CD4-positive, alpha-beta T cell (primary cell): ENCODE measurements around the gene CCT4. TPM values are rescaled to one million over a fixed set of nuclear protein-coding genes. Genes with fewer than 3 reads are reported as not detected.

ENCODE experiments used
- ATAC-seq: fragments of 200-7000 bp; cut with Tn5 transposase; one replicate; pipeline ENCODE4 v1.10.0; 2022; ENCODE audit warnings: mild to moderate bottlenecking; ENCODE audit not compliant: poor library complexity
- CTCF ChIA-PET: fragments of 350-600 bp; sonication (Branson Sonifier 250); formaldehyde crosslinking; loops from one replicate; lab custom pipeline; 2021; ENCODE audit warnings: antibody characterized with exemption, inconsistent platforms; lab: Charles Lee
- POLR2A ChIA-PET: fragments of 350-600 bp; sonication (Branson Sonifier 250); formaldehyde crosslinking; loops from one replicate; lab custom pipeline; 2021; ENCODE audit warnings: antibody characterized with exemption, inconsistent platforms; lab: Charles Lee
- DNase-seq, 14 experiments: peaks; one replicate each; pipeline ENCODE4 v3.0.0-alpha.2; 2013 to 2020; ENCODE audit warnings: mixed read lengths in 2 of 14
- H3K27ac ChIP-seq, 2 donors: one replicate each; pipeline versions ENCODE4 v1.5.1 to v1.7.0; 2013; ENCODE audit warnings: low read length in 2 of 2, low read depth in 1 of 2, mild to moderate bottlenecking in 1 of 2
- H3K27me3 ChIP-seq, 2 experiments: 1 replicate in 1 of 2; 2 replicates in 1 of 2; pipeline versions ENCODE4 v1.6.1 to v1.7.0; 2013; ENCODE audit warnings: low read length in 2 of 2, control low read depth in 1 of 2, mild to moderate bottlenecking in 1 of 2, moderate library complexity in 1 of 2; ENCODE audit not compliant: insufficient read depth in 2 of 2, control insufficient read depth in 1 of 2
- H3K36me3 ChIP-seq: one replicate; pipeline ENCODE4 v1.6.1; 2013; ENCODE audit warnings: low read length, control low read depth; ENCODE audit not compliant: insufficient read depth
- H3K4me1 ChIP-seq: one replicate; pipeline ENCODE4 v1.6.1; 2013; ENCODE audit warnings: low read length, control low read depth; ENCODE audit not compliant: insufficient read depth
- H3K4me3 ChIP-seq: one replicate; pipeline ENCODE4 v1.5.1; 2013; ENCODE audit warnings: mild to moderate bottlenecking, low read length, moderate library complexity
- H3K9me3 ChIP-seq, 2 experiments: 1 replicate in 1 of 2; 2 replicates in 1 of 2; pipeline versions ENCODE4 v1.6.1 to v1.7.0; 2013; ENCODE audit warnings: low read length in 2 of 2, mild to moderate bottlenecking in 2 of 2, control low read depth in 1 of 2, moderate library complexity in 1 of 2; ENCODE audit not compliant: control insufficient read depth in 1 of 2, insufficient read depth in 1 of 2
- H3K27ac Mint-ChIP-seq: one replicate; pipeline ENCODE4 v1.8.0; 2020; ENCODE audit warnings: mixed read lengths
- H3K27me3 Mint-ChIP-seq: one replicate; pipeline ENCODE4 v1.8.0; 2021; ENCODE audit warnings: mixed read lengths
- H3K36me3 Mint-ChIP-seq: one replicate; pipeline ENCODE4 v1.8.0; 2021; ENCODE audit warnings: low read depth, mixed read lengths
- H3K4me1 Mint-ChIP-seq: one replicate; pipeline ENCODE4 v1.8.0; 2021; ENCODE audit warnings: low read depth, mixed read lengths
- H3K4me3 Mint-ChIP-seq: one replicate; pipeline ENCODE4 v1.8.0; 2020; ENCODE audit warnings: mild to moderate bottlenecking, mixed read lengths
- H3K9me3 Mint-ChIP-seq: one replicate; pipeline ENCODE4 v1.8.0; 2020; ENCODE audit warnings: mixed read lengths
- intact Hi-C, 2 experiments: fragments of 100-400 bp; cut with DNase I in 1 of 2; cut with micrococcal nuclease in 1 of 2; formaldehyde crosslinking; loops; one replicate each; pipeline versions ENCODE4 v1.15.1 to v1.9.0; 2023 to 2025; cut with DNase I, micrococcal nuclease
- total RNA-seq, 174 experiments: library from RNA in 2 of 174; stranded (reverse) in 2 of 174; gene quantifications; one replicate each; pipeline ENCODE4 v1.2.3 and lab custom pipeline; 2021 to 2026
- TF ChIP-seq, protein P1 (sequence below): fragments of 200-600 bp; IDR thresholded peaks from one replicate; pipeline ENCODE4 v1.8.0; 2022; ENCODE audit warnings: antibody characterized with exemption, mild to moderate bottlenecking

CCT4 gene
- total RNA-seq, 2 experiments from 2014 or later, result 100 to 114 TPM

DNA sequence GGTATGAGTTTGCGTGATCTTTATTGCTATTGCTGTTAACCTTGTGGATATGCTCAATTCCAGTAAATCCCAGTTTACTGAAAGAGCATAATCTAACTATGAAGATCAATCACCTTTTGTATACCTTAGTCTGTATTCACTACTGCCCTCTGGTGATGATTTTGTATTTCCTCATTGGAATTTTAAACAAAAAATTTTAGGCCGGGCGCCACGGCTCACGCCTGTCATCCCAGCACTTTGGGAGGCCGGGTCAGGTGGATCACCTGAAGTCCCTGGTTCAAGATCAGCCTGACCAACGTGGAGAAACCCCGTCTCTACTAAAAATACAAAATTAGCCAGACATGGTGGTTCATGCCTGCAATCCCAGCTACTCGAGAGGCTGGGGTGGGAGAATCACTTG, 22.1 kb upstream of the CCT4 start:
- Histone ChIP-seq H3K9me3 (no peaks in the 10 kb centered on the region), H3K4me3 (no peak overlapping the region), H3K27me3 (no peaks in the 10 kb centered on the region), H3K27ac (no peak overlapping the region), H3K36me3 (peaks cover 3% of the 10 kb centered on the region), H3K4me1 (peaks cover 8% of the 10 kb centered on the region)
- Mint-ChIP-seq H3K4me3 (no peak overlapping the region), H3K36me3 (peaks cover 9% of the 10 kb centered on the region), H3K27ac (no peak overlapping the region), H3K9me3 (no peaks in the 10 kb centered on the region), H3K27me3 (no peaks in the 10 kb centered on the region), H3K4me1 (peaks cover 23% of the 10 kb centered on the region)
- TF ChIP-seq, protein P1, sequence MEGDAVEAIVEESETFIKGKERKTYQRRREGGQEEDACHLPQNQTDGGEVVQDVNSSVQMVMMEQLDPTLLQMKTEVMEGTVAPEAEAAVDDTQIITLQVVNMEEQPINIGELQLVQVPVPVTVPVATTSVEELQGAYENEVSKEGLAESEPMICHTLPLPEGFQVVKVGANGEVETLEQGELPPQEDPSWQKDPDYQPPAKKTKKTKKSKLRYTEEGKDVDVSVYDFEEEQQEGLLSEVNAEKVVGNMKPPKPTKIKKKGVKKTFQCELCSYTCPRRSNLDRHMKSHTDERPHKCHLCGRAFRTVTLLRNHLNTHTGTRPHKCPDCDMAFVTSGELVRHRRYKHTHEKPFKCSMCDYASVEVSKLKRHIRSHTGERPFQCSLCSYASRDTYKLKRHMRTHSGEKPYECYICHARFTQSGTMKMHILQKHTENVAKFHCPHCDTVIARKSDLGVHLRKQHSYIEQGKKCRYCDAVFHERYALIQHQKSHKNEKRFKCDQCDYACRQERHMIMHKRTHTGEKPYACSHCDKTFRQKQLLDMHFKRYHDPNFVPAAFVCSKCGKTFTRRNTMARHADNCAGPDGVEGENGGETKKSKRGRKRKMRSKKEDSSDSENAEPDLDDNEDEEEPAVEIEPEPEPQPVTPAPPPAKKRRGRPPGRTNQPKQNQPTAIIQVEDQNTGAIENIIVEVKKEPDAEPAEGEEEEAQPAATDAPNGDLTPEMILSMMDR, result no peak
- ATAC-seq, result no peak
- CTCF ChIA-PET, result interaction anchor here (1.1 kb wide), 1 partner anchor 17 kb away, joined by 3 read pairs; no protein-coding TSS in a partner anchor
- DNase-seq, result no peak
- POLR2A ChIA-PET, result no interaction called here
- intact Hi-C loops, result no loop called here

DNA sequence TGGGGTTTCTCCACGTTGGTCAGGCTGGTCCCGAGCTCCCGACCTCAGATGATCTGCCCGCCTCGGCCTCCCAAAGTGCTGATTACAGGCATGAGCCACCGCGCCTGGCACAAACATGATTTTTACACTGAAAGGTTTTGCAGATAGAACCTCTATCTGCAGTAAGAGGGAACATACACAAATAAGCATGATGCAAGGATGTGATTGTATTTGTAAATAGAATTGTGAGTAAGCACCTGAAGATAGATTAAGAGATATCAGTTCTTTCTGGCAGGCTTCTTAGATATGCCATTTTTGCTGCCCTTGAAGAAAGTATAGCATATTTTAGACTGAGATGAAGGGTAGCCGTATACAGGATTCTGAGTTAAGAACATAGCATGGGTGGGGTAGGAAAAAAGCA, 20.7 kb upstream of the CCT4 start:
- TF ChIP-seq, protein P1, result no peak
- no peak overlapping the region for H3K4me3 ChIP-seq
- no peak for ATAC-seq
- H3K27me3 ChIP-seq, result no peaks in the 10 kb centered on the region
- Mint-ChIP-seq H3K4me3 (peak overlapping the region; percentile 38), H3K36me3 (peaks cover 9% of the 10 kb centered on the region), H3K27me3 (no peaks in the 10 kb centered on the region), H3K9me3 (no peaks in the 10 kb centered on the region), H3K27ac (no peak overlapping the region), H3K4me1 (peaks cover 27% of the 10 kb centered on the region)
- peaks cover 3% of the 10 kb centered on the region for H3K36me3 ChIP-seq
- ChIA-PET CTCF (no interaction called here), POLR2A (no interaction called here)
- no peak overlapping the region for H3K27ac ChIP-seq
- H3K4me1 ChIP-seq, result peaks cover 10% of the 10 kb centered on the region
- intact Hi-C loops, result loop anchor here (5.0 to 10.0 kb wide), 3 partner anchors 286 to 798 kb away; partner anchors contain the start of genes B3GNT2 (in 2 of the 2) and EHBP1 (in 1 of the 2)
- H3K9me3 ChIP-seq, result no peaks in the 10 kb centered on the region
- DNase-seq, result no peak

DNA sequence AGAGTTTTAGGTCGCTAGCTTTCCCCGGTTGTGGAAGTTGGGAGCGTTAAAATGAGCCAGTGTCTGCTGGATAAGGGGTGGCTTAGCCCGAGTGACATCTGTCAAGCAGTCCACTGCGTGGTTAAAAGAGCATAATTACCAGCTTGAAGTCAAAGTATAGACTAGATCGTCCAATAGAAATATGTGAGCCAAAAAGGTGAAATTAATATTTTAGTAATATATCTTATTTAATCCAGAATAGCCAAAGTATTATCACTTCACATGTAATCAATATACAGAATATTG, 17.7 kb upstream of the CCT4 start:
- POLR2A ChIA-PET, result interaction anchor here (1.0 kb wide), 1 partner anchor 53 kb away, joined by 5 read pairs; no protein-coding TSS in a partner anchor
- ATAC-seq, result no peak
- intact Hi-C loops, result loop anchor here (5.0 to 10.0 kb wide), 3 partner anchors 289 to 801 kb away; partner anchors contain the start of genes B3GNT2 (in 2 of the 2) and EHBP1 (in 1 of the 2)

More for the DNA sequence above, 17.7 kb upstream of the CCT4 start:
- Mint-ChIP-seq H3K27ac (peak overlapping the region; percentile 88), H3K27me3 (no peaks in the 10 kb centered on the region), H3K4me3 (peak overlapping the region; percentile 96), H3K9me3 (no peaks in the 10 kb centered on the region), H3K4me1 (peaks cover 22% of the 10 kb centered on the region), H3K36me3 (peaks cover 5% of the 10 kb centered on the region)
- H3K9me3 ChIP-seq, result no peaks in the 10 kb centered on the region
- H3K27ac ChIP-seq, result peak overlapping the region in 1 of 2 donors; percentile 23
- H3K36me3 ChIP-seq, result peaks cover 3% of the 10 kb centered on the region
- CTCF ChIA-PET, result interaction anchor here (1.0 to 1.3 kb wide), 2 partner anchors 15 to 52 kb away, joined by 3 read pairs; partner anchors contain the start of gene FAM161A
- peak overlapping the region; percentile 92 for H3K4me3 ChIP-seq
- DNase-seq, result no peak
- H3K27me3 ChIP-seq, result no peaks in the 10 kb centered on the region
- TF ChIP-seq, protein P1, result no peak
- peaks cover 10% of the 10 kb centered on the region for H3K4me1 ChIP-seq
